HG03064 (cell line): ENCODE results near the gene CXXC5.

Experiments
- ATAC-seq: cut with Tn5 transposase; IDR thresholded peaks from one replicate; pipeline ENCODE4 v1.9.1; 2021; ENCODE audit warnings: low read depth; ENCODE audit not compliant: unreplicated experiment

CXXC5 gene

DNA sequence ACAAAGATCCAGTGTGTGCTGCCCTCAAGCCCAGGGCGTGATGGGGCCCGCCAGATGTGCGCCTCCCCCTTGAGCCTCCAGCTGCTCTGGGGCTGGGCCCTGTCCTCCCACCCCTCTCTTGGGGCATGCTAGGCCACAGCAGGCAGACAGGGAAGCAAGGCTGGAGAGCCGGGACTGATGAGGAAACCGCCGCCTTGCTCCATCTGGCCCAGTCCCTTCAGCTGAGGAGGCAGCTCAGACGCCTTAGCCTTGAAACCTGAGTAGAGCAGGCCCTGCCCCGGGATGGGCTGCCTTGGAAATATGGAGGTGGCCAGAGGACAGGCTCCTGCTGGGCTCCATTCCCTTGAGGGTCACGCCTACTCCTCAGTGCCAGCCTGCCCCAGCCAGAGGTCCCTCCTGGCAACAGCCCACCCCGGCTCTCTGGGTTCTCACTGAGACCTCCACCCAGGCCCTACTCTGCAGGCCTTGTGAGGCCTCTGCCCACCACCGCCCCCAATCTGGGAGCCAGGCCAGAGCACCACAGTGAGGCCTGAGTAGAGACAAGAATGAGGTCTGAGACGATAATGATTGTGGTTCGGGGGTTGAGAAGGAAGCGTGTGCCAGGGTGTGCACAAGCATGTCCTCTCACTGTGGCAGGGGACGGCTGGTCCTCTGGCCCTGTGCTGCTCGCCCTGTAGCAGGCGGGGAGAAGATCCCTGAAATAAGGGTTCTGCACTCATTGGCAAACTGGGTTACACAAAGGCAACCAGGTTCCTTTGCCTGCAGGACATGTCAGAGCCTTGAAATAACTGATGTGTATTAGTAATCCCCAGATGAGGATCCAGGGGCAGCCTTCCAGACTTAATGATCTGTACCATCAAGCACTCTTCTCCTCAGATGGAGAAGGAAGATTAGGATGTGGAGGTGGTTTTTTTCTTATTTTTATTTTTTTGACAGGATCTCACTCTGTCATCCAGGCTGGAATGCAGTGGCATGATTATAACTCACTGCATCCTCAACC lies 30.9 kb downstream of the CXXC5 start:
- ATAC-seq, result no peak

DNA sequence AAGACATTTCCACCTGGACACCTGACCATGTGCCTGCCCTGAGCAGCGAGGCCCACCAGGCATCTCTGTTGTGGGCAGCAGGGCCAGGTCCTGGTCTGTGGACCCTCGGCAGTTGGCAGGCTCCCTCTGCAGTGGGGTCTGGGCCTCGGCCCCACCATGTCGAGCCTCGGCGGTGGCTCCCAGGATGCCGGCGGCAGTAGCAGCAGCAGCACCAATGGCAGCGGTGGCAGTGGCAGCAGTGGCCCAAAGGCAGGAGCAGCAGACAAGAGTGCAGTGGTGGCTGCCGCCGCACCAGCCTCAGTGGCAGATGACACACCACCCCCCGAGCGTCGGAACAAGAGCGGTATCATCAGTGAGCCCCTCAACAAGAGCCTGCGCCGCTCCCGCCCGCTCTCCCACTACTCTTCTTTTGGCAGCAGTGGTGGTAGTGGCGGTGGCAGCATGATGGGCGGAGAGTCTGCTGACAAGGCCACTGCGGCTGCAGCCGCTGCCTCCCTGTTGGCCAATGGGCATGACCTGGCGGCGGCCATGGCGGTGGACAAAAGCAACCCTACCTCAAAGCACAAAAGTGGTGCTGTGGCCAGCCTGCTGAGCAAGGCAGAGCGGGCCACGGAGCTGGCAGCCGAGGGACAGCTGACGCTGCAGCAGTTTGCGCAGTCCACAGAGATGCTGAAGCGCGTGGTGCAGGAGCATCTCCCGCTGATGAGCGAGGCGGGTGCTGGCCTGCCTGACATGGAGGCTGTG lies 32.4 kb downstream of the CXXC5 start:
- no peak for ATAC-seq

DNA sequence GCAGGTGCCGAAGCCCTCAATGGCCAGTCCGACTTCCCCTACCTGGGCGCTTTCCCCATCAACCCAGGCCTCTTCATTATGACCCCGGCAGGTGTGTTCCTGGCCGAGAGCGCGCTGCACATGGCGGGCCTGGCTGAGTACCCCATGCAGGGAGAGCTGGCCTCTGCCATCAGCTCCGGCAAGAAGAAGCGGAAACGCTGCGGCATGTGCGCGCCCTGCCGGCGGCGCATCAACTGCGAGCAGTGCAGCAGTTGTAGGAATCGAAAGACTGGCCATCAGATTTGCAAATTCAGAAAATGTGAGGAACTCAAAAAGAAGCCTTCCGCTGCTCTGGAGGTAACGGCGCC lies 32.9 kb downstream of the CXXC5 start:
- no peak for ATAC-seq

DNA sequence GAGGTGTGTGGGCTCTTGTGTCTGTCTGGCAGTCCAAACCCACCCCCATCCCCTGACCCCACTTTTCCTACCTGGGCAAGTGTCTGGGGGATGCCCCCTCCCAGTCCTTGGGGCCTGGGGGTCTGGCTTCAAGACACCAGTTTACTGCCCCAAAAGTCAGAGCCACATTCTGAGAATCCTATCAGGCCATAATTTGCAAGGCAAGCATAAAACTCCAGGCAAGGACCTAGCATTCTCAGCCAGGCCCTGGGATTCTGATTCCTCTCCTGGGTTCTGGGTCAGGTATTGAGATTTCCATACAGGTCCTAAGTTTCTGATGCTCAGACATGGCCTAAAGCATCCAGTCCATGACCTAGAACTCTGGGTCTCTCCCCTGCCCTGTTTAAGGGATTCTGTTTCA lies 33.3 kb downstream of the CXXC5 start:
- no peak for ATAC-seq

DNA sequence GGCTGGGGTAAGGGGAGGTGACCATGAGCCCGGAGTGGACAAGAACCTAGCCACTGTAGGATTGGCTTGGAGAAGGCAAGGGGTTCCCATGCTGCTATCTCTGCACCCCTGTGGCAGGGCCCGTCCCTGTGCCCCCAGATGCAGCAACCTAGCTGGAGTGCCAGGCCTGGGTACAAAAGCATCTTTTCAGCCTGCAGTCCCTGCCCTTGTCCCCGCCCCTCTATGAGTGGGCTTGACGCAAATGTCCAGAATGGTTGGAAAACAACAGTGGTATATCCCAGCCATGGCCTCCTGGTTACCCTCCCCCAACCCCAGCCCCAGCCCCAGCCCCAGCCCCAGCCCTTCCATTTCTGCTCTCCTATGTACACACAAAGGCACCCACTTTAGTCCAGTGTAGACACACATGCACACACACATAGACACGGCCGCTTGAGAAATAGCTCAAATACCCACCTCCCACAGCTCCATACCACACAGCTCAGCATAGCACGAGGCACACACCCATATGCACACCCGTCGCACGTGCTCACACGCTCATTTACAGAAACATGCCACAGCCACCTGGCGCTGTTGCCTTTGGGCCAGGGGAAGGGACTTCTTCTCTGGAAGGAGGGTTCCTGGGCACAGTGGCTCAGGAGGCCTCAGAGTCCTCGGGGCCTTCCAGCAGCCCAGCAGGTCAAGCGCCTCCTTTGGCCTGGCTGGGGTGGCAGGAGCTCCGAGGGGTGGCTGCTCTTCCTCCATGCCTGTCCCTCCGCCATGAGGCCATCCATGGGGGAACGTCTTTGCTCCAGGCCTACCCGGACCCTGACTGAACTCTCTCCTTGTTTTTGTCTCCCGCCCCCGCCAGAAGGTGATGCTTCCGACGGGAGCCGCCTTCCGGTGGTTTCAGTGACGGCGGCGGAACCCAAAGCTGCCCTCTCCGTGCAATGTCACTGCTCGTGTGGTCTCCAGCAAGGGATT lies 34.1 kb downstream of the CXXC5 start:
- no peak for ATAC-seq

DNA sequence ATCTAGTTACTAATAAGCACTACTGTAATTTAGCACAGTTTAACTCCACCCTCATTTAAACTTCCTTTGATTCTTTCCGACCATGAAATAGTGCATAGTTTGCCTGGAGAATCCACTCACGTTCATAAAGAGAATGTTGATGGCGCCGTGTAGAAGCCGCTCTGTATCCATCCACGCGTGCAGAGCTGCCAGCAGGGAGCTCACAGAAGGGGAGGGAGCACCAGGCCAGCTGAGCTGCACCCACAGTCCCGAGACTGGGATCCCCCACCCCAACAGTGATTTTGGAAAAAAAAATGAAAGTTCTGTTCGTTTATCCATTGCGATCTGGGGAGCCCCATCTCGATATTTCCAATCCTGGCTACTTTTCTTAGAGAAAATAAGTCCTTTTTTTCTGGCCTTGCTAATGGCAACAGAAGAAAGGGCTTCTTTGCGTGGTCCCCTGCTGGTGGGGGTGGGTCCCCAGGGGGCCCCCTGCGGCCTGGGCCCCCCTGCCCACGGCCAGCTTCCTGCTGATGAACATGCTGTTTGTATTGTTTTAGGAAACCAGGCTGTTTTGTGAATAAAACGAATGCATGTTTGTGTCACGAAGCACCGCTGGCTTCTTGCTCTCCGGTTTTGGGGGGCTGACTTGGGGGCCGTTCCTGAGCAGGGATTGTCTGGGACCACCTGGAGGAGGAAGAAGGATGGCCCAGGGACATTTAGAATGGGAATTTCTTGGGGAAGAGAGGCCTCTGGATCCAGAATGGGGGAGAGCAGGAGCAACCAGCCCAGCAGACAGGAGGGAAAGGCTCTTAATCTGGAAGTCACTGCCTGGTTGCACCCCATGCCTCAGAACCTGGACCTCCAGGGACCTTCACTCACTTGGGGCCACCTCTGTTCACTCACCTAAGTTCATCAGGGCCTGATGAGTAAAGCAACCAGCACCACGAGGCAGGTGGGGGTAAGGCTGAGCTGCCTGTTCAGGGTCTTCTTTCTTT lies 35.4 kb downstream of the CXXC5 start:
- ATAC-seq, result no peak

DNA sequence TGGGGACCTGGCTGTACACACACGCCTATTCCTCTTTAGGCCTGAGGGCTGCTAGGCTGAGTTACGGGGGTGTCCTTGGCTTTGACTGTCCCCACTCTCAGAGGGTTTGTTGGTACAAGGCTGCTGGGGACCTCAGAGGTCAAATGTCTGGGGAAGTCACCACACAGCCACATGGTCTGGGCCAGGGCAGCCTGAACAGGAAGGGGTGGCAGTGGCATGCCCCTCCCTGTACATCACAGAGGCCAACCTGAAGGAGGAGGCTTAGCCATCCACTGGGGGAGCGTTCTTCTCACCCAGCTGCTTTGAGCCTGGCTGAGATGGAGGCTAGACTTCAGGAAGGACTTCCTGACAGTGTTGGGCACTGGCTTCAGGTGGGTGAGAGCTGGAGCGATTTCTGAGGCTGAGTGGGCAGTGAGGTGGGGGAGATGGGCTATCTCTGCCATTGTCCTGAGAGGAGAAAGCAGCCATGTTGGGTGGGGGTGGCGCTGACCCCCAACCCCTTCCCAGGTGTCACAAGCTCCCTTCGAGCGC lies 36.3 kb downstream of the CXXC5 start:
- ATAC-seq, result no peak

DNA sequence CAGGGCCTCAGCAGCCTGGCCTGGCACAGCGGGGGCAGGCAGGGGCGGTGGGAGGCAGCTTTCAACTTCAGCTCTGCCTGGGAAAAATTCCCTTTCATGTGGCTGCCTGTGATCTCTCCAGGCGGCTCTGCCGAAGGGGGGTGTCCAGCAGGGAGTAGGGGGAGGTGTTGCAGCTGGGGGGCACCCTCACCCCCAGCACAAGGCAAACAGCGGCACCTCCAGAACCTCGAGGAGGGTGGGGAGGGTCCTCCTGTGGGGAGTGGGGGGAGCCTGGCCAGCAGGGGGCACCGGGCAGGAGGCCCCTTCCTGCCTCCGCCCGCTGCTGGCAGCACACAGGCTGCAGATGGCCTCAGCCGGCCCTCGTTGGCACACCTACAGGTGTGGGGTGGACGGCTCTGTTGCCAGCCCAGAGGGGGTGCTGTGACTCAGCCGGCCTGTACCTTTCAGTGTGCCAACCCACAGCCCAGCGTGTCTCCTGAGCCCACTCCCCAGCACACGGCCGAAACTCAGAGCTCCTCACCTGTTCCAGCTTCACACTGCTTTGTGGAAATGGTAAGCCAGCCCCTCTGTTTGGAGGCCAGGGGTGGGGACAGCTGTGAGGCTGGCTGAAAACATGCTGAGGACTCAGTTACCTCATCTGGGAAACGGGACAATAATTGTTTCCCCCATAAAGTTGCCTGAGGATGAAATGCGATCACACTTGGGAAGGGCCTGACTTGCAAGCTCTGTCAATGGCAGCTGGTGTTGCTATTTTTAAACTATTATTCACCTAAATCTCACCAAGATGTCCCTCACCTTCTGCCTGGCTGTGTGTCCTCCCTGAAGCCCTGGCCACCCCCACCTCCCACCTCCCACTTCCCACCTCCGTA lies 37.0 kb downstream of the CXXC5 start:
- ATAC-seq, result no peak

DNA sequence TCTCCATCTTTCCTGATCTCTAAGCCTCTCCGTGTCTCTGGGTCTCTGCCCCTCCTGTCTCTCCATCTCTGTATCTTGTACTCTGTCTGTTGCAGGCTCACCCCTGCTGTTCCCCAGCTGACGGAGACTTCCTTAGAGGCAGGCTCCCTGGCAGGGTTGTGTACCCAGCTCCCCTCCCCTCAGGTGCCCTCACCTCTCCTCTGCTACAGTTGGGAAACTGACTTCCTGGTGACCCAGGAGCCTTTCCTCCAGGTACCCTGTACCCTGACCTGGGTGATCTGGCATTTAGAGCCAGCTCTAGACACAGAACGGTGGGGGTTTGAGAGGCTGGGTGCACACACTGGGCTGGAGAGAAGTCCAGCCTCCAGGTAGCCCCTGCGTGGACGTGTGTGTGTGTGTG lies 37.7 kb downstream of the CXXC5 start:
- ATAC-seq, result no peak

DNA sequence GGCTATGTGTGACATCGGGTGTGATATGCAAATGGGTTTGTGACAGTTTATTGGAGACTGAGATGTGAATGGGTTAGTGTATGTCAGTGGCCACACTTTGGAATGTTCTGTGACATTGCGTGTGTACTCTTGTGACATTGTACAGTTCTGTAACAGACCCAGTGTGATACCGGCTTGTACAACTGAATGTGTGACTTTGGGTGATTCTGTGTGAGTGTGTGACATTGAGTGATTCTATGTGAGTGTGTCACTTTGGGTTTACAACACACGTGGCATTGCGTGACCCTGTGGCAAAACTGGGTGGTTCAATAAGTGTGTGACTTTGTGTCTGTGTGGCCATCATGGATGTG lies 38.2 kb downstream of the CXXC5 start:
- ATAC-seq, result no peak

DNA sequence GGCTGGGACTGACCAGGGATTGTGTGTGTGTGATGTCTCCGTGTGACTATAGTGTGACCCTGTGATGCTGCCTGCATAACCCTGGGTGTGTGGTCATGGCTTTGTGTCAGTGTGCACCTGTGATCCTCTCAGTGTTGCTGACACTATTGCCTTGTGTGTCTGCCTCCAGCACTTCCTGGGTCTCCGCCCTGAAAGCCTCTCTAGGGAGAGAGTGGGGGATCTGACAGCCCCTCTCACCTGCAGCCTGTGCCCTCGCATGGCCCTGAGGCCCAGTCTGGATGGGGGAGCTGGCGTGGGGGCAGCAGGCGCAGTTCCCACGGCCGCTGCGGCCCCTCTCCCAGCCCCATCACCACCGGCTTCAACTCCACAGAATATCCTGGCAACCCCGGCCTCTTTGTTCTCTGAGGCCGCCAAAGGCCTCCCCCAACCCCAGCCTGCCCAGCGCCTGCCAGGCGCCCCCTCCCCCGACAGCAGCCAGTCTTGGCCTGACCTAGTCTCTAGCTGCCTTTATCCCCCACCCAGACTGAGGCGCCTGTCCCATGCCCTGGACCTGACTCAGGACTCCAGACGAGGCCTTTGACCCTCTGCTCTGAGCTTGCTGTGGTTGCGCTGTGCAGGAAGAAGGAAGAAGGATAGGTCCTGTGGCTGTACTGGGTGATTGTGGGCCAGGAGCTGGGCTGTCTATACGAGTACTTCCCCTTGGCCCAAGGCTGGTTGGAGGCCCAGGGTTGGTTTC lies 38.7 kb downstream of the CXXC5 start:
- no peak for ATAC-seq

DNA sequence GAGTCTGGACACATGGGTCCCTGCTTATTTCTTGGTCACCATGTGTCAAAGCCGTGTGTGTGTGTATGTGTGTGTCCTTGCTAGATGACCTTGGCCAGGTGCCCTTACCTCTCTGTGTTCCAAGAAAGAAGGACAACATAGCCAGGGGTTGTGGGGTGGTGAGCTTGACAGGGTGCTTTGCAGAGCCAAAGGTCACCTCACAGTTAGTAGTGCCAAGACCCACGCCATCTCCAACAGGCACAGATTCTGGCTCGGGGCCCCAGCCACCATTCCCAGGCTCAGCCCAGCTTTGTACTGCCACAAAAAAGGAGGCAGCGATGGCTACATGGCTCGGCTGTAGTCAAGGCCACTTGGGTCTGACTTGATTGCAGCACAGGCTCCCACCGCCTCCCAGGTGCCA lies 39.5 kb downstream of the CXXC5 start:
- ATAC-seq, result no peak

DNA sequence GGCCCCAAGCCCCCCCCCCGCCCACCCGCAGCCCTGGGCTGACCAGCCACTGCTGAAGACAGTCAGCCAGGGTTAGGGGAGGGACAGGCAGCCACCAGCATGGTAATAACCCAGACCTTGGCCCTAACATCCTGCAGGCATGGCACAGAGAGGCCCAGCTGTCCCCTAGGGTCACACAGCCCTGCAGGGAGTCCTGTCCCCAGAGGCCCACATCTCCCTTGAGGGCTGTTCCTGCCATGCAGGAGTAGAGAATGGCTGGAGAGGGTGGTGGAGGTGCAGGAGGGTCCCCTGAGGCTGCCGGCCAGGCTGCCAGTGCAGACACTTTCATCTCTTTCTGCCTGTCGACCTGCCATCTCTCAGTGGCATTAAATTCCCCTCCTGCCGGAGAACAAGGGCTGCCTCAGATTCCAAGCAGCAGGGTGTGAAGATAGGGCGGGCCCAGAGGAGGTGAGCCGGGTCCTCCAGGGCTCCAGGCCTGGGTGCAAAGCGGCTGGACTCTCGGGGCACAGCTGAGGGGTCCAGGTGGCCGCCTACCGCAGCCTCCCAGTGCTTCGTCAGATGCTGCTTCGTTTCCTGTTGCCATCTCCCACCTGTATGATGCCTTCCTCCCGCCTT lies 40.0 kb downstream of the CXXC5 start:
- ATAC-seq, result no peak

DNA sequence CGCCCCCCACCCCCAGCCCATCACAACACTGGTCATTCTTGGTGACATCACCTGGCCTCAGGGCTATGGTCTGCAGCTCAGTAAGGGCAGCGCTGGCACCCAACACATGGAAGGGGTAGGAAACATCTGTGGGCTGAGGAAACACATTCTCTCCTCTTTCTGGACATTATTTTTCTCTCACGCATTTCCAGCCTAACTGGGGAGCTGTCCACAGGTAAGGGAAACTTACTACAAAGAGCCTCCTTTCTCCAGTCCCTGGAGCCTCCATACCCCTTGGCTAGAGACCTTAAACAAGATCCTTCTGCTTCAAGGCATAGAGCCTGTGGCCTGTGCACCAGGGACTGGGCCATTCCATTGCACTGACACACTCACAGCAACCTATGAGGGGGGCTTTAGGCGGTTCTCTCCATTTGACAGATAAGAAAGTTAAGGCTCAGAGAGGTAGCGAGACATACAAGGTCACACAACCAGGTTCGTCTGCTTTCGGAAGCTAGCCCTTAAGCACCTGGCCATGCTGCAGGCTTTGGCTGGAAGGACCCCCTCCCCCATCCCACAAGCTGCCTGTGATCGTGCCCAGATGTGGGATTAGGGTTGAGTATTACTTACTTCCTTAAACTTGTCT lies 40.7 kb downstream of the CXXC5 start:
- ATAC-seq, result no peak

DNA sequence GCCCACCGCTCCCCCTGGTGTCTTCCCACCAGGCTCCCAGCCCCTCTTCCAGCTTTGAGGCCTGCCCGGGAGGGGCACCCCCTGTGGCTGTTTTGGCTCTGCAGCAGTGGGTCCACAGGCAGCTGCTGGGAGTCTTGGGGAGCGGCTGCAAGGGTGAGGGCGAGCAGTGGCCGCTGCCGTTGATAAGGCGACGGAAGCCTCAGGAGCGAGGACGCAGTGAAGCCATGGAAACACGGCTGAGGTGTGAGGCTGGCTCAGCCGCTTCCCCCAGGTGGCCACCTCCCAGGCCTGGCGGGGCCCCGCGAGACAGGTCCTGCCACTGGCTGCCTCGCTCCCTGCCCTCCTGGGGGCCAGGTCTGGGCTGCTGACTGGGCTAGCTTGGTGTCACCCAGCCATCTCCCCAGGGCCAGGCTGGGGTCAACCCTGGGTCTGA lies 41.5 kb downstream of the CXXC5 start:
- no peak for ATAC-seq

DNA sequence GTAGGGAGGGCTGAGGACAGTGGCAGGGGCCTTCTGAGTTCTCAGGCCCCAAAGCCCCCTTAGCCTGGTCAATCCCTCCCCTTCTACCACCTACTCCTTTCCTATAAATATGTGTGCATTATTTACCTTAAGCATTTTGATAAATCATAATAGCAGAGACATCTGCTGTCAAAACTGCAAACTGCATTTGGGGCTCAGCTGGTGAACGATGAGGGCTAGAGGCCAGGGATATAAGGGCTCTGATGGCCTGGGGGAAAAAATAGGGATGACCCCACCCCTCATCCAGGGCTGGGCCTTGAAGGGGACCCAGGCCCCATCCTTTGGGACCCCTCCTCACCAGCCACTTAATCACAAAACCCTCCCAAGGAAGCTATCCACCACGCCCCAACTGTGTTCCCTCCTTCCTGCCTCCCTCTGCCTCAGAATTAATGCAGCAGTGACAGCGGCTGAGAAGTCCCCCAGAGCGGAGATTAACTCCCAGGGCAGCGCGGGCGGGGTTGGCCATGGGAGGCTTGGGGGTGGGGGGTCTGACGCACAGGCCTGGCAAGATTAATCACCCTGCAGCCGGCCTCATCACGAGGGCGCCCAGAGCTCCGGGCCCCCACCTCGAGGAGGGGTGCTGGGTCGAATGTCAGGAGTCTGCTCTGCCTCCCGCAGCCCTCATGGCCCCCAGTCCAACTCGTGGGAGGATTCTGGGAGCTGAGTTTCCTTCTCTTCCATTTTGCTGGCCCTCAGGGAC lies 42.1 kb downstream of the CXXC5 start:
- ATAC-seq, result no peak
